ENCODE measurements around the gene NATD1.

Gene NATD1

DNA sequence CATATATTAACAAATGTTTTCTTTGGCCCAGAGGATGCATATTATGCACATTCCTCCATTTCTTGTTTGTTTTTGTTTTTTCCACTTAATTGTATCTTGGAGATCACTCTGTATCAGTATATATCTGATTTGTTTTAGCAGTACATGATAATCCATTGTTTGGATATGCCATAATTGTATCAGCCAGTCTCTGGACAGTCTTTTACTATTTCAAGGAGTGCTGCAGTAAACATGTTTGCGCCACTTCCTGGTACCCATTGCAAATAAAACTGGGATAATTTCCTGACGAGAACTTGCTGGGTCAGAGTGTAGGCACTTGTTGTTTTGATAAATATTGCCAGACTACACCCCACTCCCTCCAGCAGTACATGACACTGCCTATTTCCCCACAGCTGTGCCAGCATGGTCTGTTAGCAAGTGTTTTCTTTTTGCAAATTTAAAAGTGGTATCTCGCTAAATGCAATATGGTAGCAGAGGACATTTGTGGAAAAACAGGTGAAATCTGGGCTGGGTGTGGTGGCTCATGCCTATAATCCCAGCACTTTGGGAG lies 34.3 kb downstream of the NATD1 start:
- DNase-seq (ENCODE audit: insufficient read length, low spot score) = no peak
- FAIRE-seq = no peak

DNA sequence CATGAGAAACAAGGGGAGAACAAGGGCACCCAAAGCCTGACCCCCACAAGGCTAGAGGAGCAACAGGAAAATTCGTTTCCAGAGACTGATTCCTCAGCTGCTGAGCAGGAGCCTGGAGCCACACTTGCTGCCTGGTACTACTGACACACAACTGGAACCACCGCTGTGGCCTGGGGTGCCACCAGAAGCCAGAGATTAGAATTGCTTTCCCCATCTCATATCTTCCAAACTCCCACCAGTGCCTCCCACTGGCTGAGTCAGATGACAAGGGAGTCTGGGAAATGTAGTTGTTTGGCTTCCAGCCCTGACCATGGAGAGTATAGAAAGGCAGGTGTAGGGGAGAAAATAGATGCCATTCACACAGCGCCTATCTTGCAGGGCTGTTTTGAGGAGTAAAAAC lies 35.1 kb downstream of the NATD1 start:
- no peak for DNase-seq (ENCODE audit: insufficient read length, low spot score)
- no peak for FAIRE-seq

DNA sequence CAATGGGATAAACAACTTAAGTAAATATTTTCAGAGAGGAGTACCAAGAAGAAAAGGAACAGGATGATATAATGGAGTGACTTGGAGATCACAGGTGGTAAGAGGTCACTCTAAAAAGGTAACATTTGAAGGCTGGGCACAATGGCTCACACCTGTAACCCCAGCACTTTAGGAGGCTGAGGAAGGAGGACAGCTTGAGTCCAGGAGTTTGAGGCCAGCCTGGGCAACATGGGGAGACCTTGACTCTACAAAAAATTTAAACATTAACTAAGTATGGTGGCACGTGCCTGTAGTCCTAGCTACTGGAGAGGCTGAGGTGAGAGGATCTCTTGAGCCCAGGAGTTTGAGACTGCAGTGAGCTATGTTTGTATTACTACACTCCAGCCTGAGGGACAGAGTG lies 35.9 kb downstream of the NATD1 start:
- FAIRE-seq (no peak), DNase-seq (ENCODE audit: insufficient read length, low spot score) (no peak)

DNA sequence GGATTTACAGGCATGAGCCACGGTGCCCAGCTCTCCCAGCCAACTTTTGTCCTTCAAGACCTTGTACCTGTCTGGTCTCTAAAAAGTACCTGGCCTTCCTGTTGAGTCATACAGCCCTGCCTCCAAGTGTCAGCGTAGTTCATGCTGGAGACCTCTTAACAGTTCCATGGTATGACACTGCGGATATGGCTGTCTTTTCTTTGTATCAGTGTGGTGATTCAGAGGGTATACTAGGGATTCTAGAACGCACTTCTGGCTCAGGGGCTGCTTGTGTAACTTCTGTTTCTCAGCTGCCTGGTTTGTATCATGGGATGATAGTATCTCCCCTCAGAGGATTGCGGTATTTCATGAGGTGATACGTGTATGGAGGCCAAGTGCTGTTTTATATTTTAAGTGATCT lies 37.3 kb downstream of the NATD1 start:
- FAIRE-seq = no peak
- no peak for DNase-seq (ENCODE audit: insufficient read length, low spot score)

DNA sequence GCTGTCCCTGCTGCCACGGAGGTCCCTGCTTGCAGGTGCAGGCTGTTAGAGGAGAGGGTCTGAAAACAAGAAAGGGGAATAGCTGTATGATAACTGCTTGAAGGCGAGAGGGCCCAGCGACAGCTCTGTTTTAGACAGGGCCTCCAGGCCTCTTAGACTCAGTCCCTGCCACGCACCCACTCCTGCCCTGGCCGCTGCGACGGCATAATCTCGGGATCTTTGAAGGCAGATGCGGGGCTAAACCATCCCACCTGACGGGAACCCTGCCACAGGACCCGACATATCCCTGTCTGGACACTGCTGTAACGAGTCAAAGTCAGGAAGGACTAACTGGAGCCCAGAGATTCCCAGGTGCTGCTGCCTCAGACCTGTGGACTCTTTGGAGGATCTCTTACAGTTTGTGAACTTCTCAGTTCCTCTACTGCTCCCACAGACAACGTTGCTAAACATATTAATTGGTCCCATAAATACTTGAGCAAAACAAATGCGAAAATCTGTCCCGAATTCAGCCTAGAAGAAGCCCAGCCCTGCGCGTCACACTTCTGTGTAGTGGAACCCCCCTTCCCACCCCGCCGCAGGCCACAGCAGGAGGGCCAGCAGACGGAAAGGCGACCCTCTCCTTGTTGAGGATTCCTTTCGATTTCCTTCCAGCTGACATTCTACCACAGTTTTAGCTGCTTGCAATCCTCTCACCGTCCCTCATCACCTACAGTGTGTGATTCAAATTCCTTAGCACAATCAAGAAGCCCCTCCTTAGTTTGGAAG lies 38.3 kb downstream of the NATD1 start:
- FAIRE-seq (no peak), DNase-seq (ENCODE audit: insufficient read length, low spot score) (no peak)

DNA sequence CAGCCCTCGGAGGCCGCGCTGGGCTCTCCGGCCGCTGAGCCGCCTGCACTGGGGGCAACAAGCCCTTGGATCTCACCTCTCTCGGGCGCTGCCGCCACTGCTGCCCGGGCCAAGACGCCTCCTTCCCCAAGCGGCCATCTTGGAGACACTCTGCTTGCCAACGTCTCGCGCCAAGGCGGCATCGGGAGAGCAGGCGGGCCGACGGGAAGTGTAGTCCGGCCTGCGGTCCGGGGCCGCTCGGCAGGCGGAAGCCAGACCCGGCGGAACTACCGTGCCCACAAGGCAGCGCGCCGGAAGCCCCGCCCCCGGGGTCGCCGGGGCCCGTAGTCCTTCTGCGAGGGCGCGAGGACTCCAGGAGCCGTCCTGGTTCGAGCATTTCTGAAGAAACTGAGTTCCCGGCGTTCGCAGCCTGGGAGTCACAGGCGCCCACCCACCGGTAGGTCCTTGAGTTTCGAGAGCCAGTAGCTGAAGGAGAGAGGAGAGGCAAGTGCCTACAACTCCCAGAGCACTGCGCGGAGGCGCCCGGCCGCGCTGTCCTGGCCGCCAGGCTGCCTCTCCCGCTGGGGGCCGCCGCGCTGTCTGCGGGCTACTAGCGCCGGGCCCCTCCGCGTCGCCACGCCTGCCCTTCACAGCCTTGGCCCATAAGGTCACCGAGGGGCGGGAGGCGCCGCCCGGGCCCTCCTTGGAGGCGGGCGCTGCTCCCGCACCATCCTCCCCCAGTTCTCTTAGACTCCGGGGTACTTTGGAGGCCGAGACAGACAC lies 39.0 kb downstream of the NATD1 start, which contains the start of gene TMEM11:
Gene TMEM11 (minus strand): TSS at position 147 of the 762 bp plus-strand sequence. CDS start 9 bp downstream, at position 138.
- FAIRE-seq = peak; percentile 93
- peak; percentile 98 for DNase-seq (ENCODE audit: insufficient read length, low spot score)

DNA sequence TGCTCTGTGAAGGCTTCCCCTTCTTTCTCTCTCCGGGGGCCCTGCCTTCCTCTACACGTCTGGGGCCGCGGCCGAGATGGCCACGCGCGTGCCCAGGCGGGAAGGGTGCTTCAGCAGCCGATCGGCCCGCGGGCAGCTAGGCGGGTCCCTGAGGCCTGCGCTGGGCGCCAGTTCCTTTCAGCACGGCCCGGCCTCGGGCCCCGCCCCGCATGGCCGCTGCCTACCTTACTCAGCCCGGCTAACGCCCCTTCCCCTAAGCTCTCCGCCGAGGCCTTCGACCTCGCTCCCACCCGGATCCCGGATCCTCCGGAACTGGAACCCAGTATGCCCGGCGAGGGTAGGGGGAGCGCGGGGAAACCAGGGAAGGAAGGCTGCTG lies 39.6 kb downstream of the NATD1 start:
- FAIRE-seq (no peak), DNase-seq (ENCODE audit: insufficient read length, low spot score) (peak; percentile 22)

DNA sequence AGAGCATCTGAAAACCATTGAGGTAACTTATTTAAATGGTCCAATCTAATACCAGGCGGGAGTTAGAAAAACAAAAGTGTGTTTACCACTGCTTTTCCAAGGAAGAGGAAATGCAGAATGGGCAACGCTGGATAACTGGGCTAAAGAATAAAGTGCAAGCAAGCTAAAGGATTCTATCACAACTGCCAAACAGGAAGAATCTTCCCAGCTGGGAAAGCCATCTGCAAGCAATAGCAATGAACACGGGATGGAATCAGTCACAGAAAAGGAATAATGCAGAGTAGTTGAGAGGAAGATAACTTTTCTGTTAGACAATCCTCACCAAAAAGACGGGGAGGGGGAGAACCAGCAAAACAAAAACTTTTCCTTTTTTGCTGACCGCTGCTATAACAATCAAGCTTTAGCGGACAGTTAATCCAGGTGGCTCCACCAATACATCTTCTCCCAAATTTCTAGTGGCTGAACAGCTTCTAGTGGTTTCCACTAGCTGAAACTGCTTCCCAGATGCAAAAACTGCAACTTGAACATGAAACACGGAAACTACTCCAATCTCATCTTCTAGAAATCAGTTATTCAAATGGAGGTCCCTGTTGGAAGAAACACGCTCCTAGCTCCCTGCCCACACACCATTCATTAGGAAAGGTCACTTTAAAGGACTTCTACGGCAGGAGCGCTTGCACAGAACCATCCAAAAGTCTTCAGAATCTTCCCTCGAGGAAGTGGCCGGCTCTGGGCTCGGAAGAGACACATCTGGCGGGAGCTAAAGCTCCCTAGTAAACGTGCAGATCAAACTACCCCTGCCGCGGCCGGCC lies 40.2 kb downstream of the NATD1 start:
- peak; percentile 59 for FAIRE-seq
- no peak for DNase-seq (ENCODE audit: insufficient read length, low spot score)

DNA sequence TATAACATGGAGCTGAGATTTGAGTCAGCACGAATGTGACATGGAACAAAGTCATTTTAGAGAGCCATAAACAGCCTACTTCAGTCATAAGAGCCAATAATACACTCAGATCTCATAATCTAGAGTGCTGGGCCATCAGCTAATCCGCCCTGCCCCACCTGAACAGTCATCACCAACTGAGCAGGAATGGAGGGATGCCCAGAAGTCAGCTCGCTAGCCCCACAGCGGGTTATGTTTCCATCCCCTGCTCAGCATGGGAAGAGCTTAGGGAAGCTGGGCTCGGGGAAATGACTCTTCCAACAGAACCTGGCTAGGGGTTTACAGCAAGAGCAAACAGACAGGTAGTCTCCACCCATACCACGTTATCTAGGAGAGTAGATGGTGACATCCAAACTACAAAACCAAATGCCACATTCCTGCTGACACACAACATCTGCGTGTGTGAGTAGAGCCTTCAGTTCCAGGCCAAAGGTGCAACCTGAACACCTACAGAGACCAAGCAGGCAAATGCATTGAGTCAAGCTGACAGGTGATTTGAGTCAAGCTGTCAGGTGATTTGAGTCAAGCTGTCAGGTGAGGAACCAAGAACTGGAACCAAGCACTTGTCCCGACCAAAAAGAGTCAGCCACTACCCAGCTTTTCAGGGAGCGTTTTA lies 41.3 kb downstream of the NATD1 start:
- no peak for DNase-seq (ENCODE audit: insufficient read length, low spot score)
- FAIRE-seq = no peak

DNA sequence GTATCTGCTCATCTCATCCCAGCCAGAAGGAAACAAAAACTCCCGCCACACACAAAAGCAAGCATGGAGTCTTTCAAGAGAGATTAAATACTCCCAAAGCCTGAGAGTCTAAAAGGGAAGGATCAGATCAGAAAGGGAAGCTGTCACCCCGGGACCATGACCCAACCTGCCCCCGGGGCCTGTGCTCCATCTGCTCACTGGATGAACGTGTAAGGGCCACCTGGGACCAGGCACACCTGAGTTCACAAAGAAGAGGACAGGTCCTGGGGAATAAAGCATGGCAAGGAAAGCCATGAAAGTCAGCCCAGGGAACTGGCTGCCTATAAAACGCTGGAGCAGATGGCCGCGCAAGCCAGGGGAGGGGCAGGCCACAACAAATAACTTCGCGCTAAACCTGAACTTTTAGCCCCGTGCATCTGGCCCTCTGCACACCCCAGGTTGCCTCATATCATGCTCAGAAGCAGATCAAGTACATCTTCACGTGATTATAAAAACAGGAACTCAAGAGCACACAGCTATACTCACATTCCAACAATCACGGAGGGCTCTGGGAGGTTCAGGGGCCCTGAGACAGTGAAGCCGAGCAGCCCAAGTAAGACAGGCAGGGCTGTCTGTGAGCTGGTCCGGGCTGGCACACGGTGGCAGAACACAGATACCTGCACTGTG lies 42.7 kb downstream of the NATD1 start:
- DNase-seq (ENCODE audit: insufficient read length, low spot score) (no peak), FAIRE-seq (no peak)

DNA sequence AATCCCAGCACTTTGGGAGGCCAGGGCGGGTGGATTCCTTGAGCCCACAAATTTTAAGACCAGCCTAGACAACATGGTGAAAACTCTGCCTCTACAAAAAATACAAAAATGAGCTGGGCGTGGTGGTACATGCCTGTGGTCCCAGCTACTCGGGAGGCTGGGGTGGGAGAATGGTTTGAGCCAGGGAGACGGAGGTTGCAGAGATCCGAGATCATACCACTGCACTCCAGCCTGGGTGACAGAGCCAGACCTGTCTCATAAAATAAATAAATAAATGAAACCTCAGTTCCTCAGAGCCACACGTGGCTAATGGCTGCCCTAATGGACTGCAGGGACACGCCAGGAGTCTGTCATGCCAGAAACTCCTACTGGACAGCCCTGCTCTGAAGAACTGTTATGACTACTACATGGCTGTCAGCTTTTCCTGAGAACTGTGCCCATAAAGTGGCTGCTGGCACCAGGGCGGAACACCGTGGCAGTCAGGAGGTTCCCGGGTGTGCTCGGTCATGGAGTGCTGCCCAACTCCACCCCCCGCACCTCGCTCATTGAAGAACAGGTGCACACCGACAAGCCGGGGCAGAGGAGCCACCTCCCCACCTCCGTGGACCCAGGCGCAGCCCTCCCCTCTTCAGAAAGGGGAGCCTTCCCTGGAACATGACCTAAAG lies 43.6 kb downstream of the NATD1 start:
- no peak for FAIRE-seq
- DNase-seq (ENCODE audit: insufficient read length, low spot score) = no peak

DNA sequence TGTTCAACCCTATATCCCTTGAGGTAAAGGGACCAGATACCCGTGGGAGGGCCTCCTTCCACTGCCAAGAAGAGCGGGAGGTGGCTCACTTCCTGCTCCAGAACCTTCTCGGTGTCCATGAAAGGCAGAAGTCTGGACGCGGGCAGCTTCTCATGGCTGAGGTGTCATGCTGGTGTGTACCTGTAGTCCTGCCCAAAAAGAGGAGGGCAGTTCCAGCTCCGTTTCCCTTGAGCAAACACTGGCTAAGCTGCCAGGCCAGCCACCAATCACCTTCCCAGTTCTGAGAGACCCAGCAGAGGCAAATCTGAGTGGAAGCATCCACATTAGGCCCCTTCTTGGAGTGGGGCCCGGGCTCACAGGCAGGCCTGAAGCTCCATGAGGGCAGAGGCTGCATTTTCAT lies 44.9 kb downstream of the NATD1 start:
- FAIRE-seq (no peak), DNase-seq (ENCODE audit: insufficient read length, low spot score) (no peak)

DNA sequence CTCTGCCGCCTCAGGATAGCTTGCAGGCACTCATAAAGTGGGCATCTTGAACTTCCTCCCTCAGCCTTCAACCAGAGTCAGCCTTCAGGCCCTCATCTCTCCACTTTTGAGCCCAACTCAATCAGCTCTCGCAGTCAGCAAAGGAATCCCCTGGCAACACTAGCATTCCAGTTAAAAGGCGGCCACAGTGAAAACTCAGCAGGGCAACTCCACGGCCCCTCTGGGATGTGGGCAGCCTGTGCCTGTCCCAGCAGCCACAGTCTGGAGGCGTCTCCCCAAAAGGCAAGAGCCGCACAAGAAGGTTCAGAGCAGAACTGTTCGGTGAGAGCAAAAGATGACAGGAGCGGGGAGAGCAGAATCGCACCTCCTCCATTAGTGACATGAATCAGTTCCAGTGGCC lies 48.3 kb downstream of the NATD1 start:
- DNase-seq (ENCODE audit: insufficient read length, low spot score) = no peak

DNA sequence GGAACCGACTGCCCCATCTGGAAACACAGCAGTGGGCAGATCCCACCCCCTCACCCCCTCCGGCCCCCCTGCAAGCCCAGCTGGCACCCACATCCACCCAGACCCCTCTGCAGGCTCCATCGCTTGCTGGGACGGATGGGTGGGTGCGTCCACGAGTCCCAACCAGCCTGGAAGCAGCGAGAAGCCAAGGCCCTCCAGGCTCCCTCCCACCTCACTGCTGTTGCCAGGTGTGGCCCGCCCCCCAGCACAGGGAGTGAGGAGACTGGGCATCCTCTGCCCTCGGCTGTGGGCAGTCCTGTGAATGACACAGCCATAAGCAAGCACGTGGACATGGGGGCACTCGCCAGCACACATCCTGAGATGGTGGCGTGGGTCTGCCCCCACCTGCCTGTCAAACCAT lies 50.7 kb downstream of the NATD1 start:
- no peak for FAIRE-seq
- DNase-seq (ENCODE audit: insufficient read length, low spot score) = no peak

More for the DNA sequence above, 48.3 kb downstream of the NATD1 start:
- FAIRE-seq = no peak

DNA sequence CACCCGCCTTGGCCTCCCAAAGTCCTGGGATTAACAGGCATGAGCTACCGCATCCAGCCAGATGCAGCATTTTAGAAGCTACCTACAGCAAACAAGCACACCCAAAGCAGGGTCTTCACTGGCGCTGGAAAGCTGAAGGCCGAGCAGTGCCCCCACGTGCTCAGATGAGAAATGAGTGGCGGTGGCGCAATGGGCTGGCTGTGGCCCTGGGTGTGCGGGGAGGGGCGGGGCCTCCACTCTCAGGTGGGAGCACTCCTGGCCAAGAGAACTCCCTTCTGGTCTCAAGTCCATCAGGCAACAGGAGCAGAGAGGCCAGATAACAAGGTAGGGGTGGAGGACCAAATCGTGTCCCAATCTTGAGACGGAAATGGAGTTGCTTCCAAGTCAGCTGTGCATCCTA lies 51.3 kb downstream of the NATD1 start:
- no peak for FAIRE-seq
- no peak for DNase-seq (ENCODE audit: insufficient read length, low spot score)

DNA sequence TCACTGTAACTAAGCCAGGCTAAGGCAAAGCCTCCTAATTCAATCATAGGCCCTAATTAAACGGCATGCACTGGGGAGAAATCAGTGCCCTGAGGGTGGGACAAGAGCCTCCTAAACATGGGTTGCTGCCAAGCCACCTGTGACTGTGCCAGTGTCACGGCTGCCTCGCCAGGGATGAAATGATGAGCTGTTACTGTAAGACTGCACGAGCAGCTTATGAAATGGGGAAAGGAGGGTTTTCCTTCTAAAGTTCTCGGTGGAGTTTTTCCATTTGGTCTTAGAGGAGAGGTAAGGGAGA lies 52.0 kb downstream of the NATD1 start:
- no peak for FAIRE-seq
- no peak for DNase-seq (ENCODE audit: insufficient read length, low spot score)

DNA sequence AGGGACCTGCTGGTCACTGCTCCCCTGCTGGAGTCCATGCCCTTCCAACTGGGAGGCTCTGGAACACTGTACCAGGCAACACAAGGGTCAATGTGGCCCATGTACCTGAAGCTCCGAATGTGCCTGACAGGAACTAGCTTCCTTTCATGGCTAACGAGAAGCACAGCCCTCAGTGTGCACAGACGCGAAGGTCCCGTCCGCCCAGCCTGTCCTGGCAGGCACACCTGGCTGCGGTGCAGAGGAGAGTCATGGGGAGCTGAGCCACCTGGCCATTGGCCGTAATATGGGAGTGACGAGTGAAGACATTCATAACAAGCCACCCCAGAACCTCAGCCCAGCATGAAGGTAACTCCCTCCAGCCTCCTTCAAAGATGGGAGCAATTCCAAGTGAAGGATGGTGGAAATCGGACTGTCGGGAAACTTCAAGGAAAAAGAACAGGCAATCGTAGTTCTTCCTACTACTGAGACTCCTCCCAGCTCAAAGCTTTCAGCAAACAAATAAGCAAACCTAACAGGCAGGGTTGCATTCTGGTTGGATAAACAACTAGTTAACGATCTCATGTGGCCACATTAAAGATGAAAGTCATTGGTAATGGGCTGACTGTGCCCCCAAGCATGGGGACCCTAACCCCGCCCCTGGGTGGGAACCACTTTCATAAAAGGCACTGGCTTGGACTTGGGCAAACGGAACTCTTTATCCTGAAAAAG lies 52.5 kb downstream of the NATD1 start:
- FAIRE-seq (no peak), DNase-seq (ENCODE audit: insufficient read length, low spot score) (no peak)

DNA sequence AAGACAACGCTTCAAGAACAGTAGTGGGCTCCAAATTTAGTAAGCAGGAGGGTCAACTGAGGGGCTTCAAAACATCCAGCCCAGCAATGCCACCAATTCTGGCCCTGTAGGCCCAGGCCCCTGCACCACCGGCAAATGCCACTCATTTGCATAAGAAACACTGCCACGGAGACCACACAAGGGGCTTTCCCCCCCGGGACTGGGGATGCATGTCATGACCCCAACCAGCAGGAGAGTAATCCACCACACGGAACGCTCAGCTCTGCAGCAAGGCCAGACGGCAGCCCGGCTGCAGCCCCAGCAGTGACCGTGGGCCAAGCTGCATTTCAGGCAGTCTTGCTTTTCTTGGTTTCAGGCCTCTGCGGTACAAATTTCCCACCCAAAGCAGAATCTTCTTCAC lies 53.4 kb downstream of the NATD1 start:
- no peak for FAIRE-seq

DNA sequence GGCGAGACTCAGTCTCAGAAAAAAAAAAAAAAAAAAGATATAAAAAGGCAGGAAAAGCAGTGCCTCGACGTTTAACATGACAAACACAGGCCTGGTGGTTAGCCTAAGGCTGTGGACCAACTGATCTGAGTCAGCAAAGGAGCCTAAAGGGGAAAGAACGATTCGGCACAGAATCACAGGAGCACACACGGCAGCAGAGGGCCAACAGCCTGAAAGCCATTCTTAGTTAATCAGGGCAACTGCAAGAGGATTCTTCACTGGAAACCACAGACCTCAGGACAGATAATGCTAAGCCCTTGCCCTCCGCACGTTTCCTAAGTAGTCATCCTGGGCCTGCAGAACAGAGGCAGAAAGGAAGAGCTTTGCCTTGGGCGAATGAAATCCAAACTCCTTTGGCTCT lies 53.9 kb downstream of the NATD1 start:
- no peak for FAIRE-seq
- DNase-seq (ENCODE audit: insufficient read length, low spot score) = no peak

More for the DNA sequence above, 53.4 kb downstream of the NATD1 start:
- DNase-seq (ENCODE audit: insufficient read length, low spot score) = no peak
